PFSK-1 (cell line): Measurements from ENCODE around the gene HIPK2.

Source experiments
- FOXP2 ChIP-seq: optimal IDR thresholded peaks from 2 replicates; pipeline ENCODE3; 2011; ENCODE audit warnings: borderline replicate concordance, control low read depth, inconsistent platforms; ENCODE audit not compliant: insufficient read depth; ENCODE audit errors: extremely low read length, extremely low read depth
- POLR2AphosphoS5 ChIP-seq: IDR thresholded peaks from 2 replicates; pipeline ENCODE4 v1.6.1; 2012; ENCODE audit warnings: low read depth, mild to moderate bottlenecking, control low read depth, low read length, moderate library complexity
- SIN3A ChIP-seq: IDR thresholded peaks from 2 replicates; pipeline ENCODE4 v1.6.1; 2012; ENCODE audit warnings: mild to moderate bottlenecking, low read length, moderate library complexity, borderline replicate concordance; ENCODE audit not compliant: insufficient read depth
- TAF1 ChIP-seq: IDR thresholded peaks from 2 replicates; pipeline ENCODE4 v1.6.1; 2012; ENCODE audit warnings: low read length, control low read depth, borderline replicate concordance; ENCODE audit not compliant: insufficient read depth
- TF ChIP-seq, protein P1 (sequence below), 2 experiments: IDR thresholded peaks; 2 replicates each; pipeline versions ENCODE4 v1.6.1 to v1.8.0; 2011 to 2012; ENCODE audit warnings: low read depth in 2 of 2, low read length in 2 of 2, control low read depth in 1 of 2, inconsistent platforms in 1 of 2, mild to moderate bottlenecking in 1 of 2, moderate library complexity in 1 of 2; ENCODE audit not compliant: insufficient read depth in 1 of 2

The HIPK2 gene

DNA sequence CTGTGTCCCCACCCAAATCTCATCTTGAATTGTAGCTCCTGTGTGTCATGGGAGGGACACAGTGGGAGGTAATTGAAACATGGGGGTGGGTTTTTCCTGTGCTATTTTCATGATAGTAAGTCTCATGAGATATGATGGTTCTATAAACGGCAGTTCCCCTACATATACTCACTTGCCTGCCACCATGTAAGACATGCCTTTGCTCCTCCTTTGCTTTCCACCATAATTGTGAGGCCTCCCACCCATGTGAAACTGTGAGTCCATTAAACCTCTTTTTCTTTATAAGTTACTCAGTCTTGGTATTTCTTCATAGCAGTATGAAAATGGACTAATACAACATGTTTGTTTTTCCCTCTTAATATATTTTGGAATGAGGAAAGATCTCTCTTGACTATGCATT, 26.8 kb upstream of the HIPK2 start:
- no peak for TF ChIP-seq TAF1
- TF ChIP-seq POLR2AphosphoS5, result no peak
- no peak for TF ChIP-seq SIN3A
- TF ChIP-seq FOXP2, result no peak
- TF ChIP-seq, protein P1, sequence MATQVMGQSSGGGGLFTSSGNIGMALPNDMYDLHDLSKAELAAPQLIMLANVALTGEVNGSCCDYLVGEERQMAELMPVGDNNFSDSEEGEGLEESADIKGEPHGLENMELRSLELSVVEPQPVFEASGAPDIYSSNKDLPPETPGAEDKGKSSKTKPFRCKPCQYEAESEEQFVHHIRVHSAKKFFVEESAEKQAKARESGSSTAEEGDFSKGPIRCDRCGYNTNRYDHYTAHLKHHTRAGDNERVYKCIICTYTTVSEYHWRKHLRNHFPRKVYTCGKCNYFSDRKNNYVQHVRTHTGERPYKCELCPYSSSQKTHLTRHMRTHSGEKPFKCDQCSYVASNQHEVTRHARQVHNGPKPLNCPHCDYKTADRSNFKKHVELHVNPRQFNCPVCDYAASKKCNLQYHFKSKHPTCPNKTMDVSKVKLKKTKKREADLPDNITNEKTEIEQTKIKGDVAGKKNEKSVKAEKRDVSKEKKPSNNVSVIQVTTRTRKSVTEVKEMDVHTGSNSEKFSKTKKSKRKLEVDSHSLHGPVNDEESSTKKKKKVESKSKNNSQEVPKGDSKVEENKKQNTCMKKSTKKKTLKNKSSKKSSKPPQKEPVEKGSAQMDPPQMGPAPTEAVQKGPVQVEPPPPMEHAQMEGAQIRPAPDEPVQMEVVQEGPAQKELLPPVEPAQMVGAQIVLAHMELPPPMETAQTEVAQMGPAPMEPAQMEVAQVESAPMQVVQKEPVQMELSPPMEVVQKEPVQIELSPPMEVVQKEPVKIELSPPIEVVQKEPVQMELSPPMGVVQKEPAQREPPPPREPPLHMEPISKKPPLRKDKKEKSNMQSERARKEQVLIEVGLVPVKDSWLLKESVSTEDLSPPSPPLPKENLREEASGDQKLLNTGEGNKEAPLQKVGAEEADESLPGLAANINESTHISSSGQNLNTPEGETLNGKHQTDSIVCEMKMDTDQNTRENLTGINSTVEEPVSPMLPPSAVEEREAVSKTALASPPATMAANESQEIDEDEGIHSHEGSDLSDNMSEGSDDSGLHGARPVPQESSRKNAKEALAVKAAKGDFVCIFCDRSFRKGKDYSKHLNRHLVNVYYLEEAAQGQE (IDR thresholded peaks at IDR 0.05; ENCODE audit: insufficient read depth in 1 of 2, low read depth in 2 of 2, low read length in 2 of 2), result no peak

DNA sequence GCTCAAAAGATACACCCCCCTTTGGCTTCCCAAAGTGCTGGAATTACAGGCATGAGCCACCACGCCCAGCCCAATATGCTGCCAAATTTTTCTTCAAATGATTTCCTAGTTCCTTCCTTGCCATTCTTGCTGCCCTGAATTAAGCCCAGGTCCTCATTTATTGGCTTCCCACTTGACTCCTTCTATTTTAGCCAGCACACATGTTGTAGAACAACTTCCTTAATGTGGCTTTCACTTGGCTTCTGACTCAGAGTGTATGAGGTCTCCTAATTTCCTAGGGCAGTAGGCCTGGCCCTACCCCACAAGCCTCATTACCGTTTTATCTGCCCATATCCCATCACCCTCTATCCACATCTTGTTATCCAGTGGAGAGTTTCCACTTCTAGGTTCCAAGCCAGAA, 21.8 kb upstream of the HIPK2 start:
- TF ChIP-seq TAF1 (no peak), FOXP2 (no peak), SIN3A (no peak), POLR2AphosphoS5 (no peak)
- TF ChIP-seq, protein P1 (IDR thresholded peaks at IDR 0.05; ENCODE audit: insufficient read depth in 1 of 2, low read depth in 2 of 2, low read length in 2 of 2), result no peak

DNA sequence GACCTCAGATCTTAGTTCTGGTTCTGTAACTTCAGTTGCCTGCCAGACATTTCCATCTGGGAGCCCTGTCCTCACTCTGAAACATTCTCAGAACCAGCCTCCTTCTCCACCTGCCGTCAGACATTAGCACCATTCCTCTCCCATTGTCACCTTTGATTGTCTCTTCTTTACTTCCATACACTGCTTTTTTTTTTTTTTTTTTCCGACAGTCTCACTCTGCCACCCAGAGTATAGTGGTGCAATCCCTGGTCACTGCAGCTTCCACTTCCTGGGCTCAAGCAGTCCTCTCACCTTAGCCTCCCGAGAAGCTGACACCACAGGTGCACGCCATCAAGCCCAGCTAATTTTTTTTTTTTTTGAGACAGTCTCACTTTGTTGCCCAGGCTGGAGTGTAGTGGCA, 21.1 kb upstream of the HIPK2 start:
- TF ChIP-seq SIN3A (no peak), POLR2AphosphoS5 (no peak), FOXP2 (no peak), TAF1 (no peak)
- TF ChIP-seq, protein P1 (IDR thresholded peaks at IDR 0.05; ENCODE audit: insufficient read depth in 1 of 2, low read depth in 2 of 2, low read length in 2 of 2), result no peak

DNA sequence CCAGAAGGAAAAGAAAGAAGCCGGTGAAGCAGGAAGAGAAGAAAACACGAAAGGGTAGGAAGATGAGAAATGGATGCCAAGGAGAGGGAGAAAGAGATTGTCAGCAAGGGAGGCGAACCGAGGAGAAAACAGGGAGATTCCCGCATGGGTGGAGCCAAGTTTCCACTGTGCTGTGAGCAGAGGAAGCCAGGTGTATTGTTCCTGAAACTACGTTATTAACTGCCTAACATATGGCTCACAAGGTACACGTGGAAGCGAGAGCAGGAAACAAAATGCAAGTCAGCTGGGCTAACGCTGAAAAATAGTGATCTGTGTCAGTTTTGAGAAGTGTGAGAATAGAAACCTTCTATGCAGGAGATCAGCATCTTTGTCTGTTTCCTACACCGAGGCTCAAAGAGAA, 20.4 kb upstream of the HIPK2 start:
- TF ChIP-seq POLR2AphosphoS5 (no peak), SIN3A (no peak), TAF1 (no peak), FOXP2 (no peak)
- TF ChIP-seq, protein P1 (IDR thresholded peaks at IDR 0.05; ENCODE audit: insufficient read depth in 1 of 2, low read depth in 2 of 2, low read length in 2 of 2), result no peak

DNA sequence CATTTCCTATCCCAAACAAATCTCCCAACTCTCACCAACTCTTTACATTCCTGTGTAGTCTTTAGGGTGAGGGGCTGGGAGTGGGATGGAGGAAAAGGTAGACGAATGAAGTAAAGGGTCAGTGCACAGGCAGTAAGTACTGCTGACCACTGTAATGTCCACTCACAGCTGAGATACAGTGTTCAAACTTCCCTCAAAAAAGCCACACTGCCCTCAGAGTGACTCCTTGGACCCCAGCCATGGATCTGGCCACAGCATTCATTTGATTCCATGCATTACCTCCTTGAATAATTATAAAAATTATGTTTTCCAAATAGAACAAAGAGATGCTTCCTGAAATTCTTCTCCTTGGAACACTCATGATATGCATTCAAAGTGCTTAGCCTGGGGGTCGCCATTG, 19.8 kb upstream of the HIPK2 start:
- TF ChIP-seq, protein P1 (IDR thresholded peaks at IDR 0.05; ENCODE audit: insufficient read depth in 1 of 2, low read depth in 2 of 2, low read length in 2 of 2), result no peak
- TF ChIP-seq SIN3A (no peak), FOXP2 (no peak), TAF1 (no peak), POLR2AphosphoS5 (no peak)
